Small intestine (tissue), 7 donors: ENCODE data around the gene MYO15B. TPM values are rescaled to one million over a fixed set of nuclear protein-coding genes. Genes with fewer than 3 reads are reported as not detected.
A peak's percentile ranks its signal among the peaks of the same experiment; 100 is the strongest.
"Not testable (repeated sequence)": the region's sequence is repeated elsewhere in the genome, so short reads cannot be mapped to it uniquely, and the experiment has no call there.

Source experiments
- DNase-seq, 2 donors: peaks; one replicate each; pipeline versions ENCODE4 v3.0.0 to v3.0.0-alpha.2; 2013
- FAIRE-seq: peaks from 2 replicates; lab custom pipeline; 2012; peaks lifted over from hg19 to GRCh38; lab: Jason Lieb, UNC
- H3K27ac ChIP-seq, 3 donors: one replicate each; pipeline ENCODE4 v1.5.1; 2013; ENCODE audit warnings: low read length in 2 of 3, mild to moderate bottlenecking in 2 of 3, control low read depth in 1 of 3, inconsistent platforms in 1 of 3, low read depth in 1 of 3, moderate library complexity in 1 of 3
- H3K27me3 ChIP-seq, 3 donors: one replicate each; pipeline ENCODE4 v1.6.1; 2013; ENCODE audit warnings: low read length in 3 of 3, inconsistent platforms in 1 of 3; ENCODE audit not compliant: control insufficient read depth in 3 of 3, insufficient read depth in 3 of 3
- H3K36me3 ChIP-seq, 3 donors: one replicate each; pipeline ENCODE4 v1.6.1; 2013; ENCODE audit warnings: low read length in 3 of 3, inconsistent platforms in 1 of 3, low read depth in 1 of 3, mild to moderate bottlenecking in 1 of 3, moderate library complexity in 1 of 3; ENCODE audit not compliant: control insufficient read depth in 3 of 3, insufficient read depth in 2 of 3
- H3K4me1 ChIP-seq, 3 donors: one replicate each; pipeline ENCODE4 v1.6.1; 2013; ENCODE audit warnings: low read length in 2 of 3, inconsistent platforms in 1 of 3, low read depth in 1 of 3, mild to moderate bottlenecking in 1 of 3, moderate library complexity in 1 of 3; ENCODE audit not compliant: control insufficient read depth in 3 of 3, insufficient read depth in 2 of 3
- H3K4me3 ChIP-seq, 3 donors: one replicate each; pipeline ENCODE4 v1.5.1; 2013; ENCODE audit warnings: low read length in 3 of 3, control low read depth in 1 of 3, inconsistent platforms in 1 of 3, low read depth in 1 of 3, mild to moderate bottlenecking in 1 of 3, moderate library complexity in 1 of 3
- H3K9me3 ChIP-seq, 2 donors: one replicate each; pipeline ENCODE4 v1.6.1; 2013; ENCODE audit warnings: low read depth in 1 of 2, low read length in 1 of 2; ENCODE audit not compliant: control insufficient read depth in 2 of 2, insufficient read depth in 1 of 2
- WGBS, 3 donors: extraction: QIAGEN DNeasy Blood & Tissue Kit; methylation state at CpG; one replicate each; pipeline ENCODE4 v1.1.7; 2013; 5-methylcytosine and 5-hydroxymethylcytosine counted together
- polyA plus RNA-seq, 4 donors: library from polyadenylated mRNA; stranded (reverse) in 3 of 4; unstranded in 1 of 4; fragments of 200-250 nt in 3 of 4; fragments of 120-200 nt in 1 of 4; gene quantifications; one replicate each; pipeline versions ENCODE4 v1.2.1 to v1.2.3, GENCODE V29; 2013
- donor health status: healthy with polysubstance abuse.
- donor health status: control.
- donor health status: control.
- donor health status: Bipolar disorder and iron deficiency.
- donor health status: healthy.

Gene MYO15B
- polyA plus RNA-seq, 4 donors = 279 to 3,618 (median 1,437) TPM

- no peak overlapping the region for H3K4me3 ChIP-seq
- WGBS, 3 donors = 71 to 82% (median 76%) methylated on average over 19 of the region's 19 CpGs
- no peaks in the 10 kb centered on the region for H3K9me3 ChIP-seq
- H3K4me1 ChIP-seq = peaks cover 0 to 79% (median 6%) of the 10 kb centered on the region in 3 donors
- peaks cover 0 to 76% (median 3%) of the 10 kb centered on the region in 3 donors for H3K36me3 ChIP-seq
- H3K27me3 ChIP-seq = no peaks in the 10 kb centered on the region
- DNase-seq (no peak), FAIRE-seq (no peak)
- peak overlapping the region in 2 of 3 donors; percentile 65 to 89 for H3K27ac ChIP-seq
Observed at GRCh38 chr17:75636381-75637142, 49.0 kb downstream of the MYO15B start.

GRCh38 chr17:75637143-75637538, 49.5 kb downstream of the MYO15B start:
- FAIRE-seq = no peak
- Histone ChIP-seq H3K27me3 (no peaks in the 10 kb centered on the region), H3K9me3 (no peaks in the 10 kb centered on the region), H3K4me1 (peaks cover 0 to 82% (median 6%) of the 10 kb centered on the region in 3 donors), H3K27ac (no peak overlapping the region), H3K36me3 (peaks cover 0 to 76% (median 3%) of the 10 kb centered on the region in 3 donors), H3K4me3 (no peak overlapping the region)
- 28 to 63% (median 57%) methylated on average over 10 to 13 of the region's 13 CpGs for WGBS, 3 donors
- DNase-seq = peak; percentile 23 to 59

GRCh38 chr17:75637551-75637950, 50.0 kb downstream of the MYO15B start:
- 67 to 80% (median 69%) methylated on average over 7 of the region's 7 CpGs for WGBS, 3 donors
- FAIRE-seq = no peak

GRCh38 chr17:75638039-75638438, 50.4 kb downstream of the MYO15B start:
- 91 to 96% (median 96%) methylated on average over 12 of the region's 12 CpGs for WGBS, 3 donors
- FAIRE-seq, H3K4me3 ChIP-seq, H3K9me3 ChIP-seq, H3K27ac ChIP-seq, DNase-seq, H3K27me3 ChIP-seq: not testable (repeated sequence)
- peaks cover 0 to 82% (median 9%) of the 10 kb centered on the region in 3 donors for H3K4me1 ChIP-seq
- peaks cover 0 to 74% (median 3%) of the 10 kb centered on the region in 3 donors for H3K36me3 ChIP-seq

More at GRCh38 chr17:75637551-75637950, 50.0 kb downstream of the MYO15B start:
- peaks cover 0 to 73% (median 3%) of the 10 kb centered on the region in 3 donors for H3K36me3 ChIP-seq
- no peak overlapping the region for H3K4me3 ChIP-seq
- no peak overlapping the region for H3K27ac ChIP-seq
- no peaks in the 10 kb centered on the region for H3K9me3 ChIP-seq
- H3K4me1 ChIP-seq = peaks cover 0 to 82% (median 7%) of the 10 kb centered on the region in 3 donors
- peak in 1 of 2 donors; percentile 11 for DNase-seq
- H3K27me3 ChIP-seq = no peaks in the 10 kb centered on the region

GRCh38 chr17:75638893-75639292, 51.3 kb downstream of the MYO15B start:
- Histone ChIP-seq H3K36me3 (peaks cover 0 to 83% (median 3%) of the 10 kb centered on the region in 3 donors), H3K4me3 (no peak overlapping the region), H3K27me3 (no peaks in the 10 kb centered on the region), H3K9me3 (no peaks in the 10 kb centered on the region), H3K27ac (no peak overlapping the region), H3K4me1 (peaks cover 0 to 79% (median 9%) of the 10 kb centered on the region in 3 donors)
- FAIRE-seq (no peak), DNase-seq (no peak)
- 90 to 95% (median 93%) methylated on average over 12 to 13 of the region's 13 CpGs for WGBS, 3 donors

- FAIRE-seq = no peak
- peaks cover 0 to 75% (median 9%) of the 10 kb centered on the region in 3 donors for H3K4me1 ChIP-seq
Observed at GRCh38 chr17:75639327-75639726, 51.7 kb downstream of the MYO15B start.

GRCh38 chr17:75639771-75640555, 52.4 kb downstream of the MYO15B start:
- Histone ChIP-seq H3K4me3 (no peak overlapping the region), H3K4me1 (peaks cover 0 to 72% (median 9%) of the 10 kb centered on the region in 3 donors), H3K27ac (peak overlapping the region in 1 of 3 donors; percentile 1), H3K9me3 (no peaks in the 10 kb centered on the region), H3K36me3 (peaks cover 0 to 77% (median 3%) of the 10 kb centered on the region in 3 donors), H3K27me3 (no peaks in the 10 kb centered on the region)
- DNase-seq (peak; percentile 69 to 71), FAIRE-seq (no peak)
- WGBS, 3 donors = 34 to 81% (median 57%) methylated on average over 30 of the region's 30 CpGs

More at GRCh38 chr17:75639327-75639726, 51.7 kb downstream of the MYO15B start:
- peaks cover 0 to 82% (median 3%) of the 10 kb centered on the region in 3 donors for H3K36me3 ChIP-seq
- 86 to 92% (median 91%) methylated on average over 1 to 3 of the region's 3 CpGs for WGBS, 3 donors
- H3K27me3 ChIP-seq = no peaks in the 10 kb centered on the region
- no peaks in the 10 kb centered on the region for H3K9me3 ChIP-seq
- peak in 1 of 2 donors; percentile 16 for DNase-seq
- no peak overlapping the region for H3K27ac ChIP-seq
- no peak overlapping the region for H3K4me3 ChIP-seq

- Histone ChIP-seq H3K4me1 (peaks cover 0 to 72% (median 11%) of the 10 kb centered on the region in 3 donors), H3K27me3 (no peaks in the 10 kb centered on the region), H3K4me3 (no peak overlapping the region), H3K9me3 (no peaks in the 10 kb centered on the region), H3K27ac (no peak overlapping the region), H3K36me3 (peaks cover 0 to 72% (median 3%) of the 10 kb centered on the region in 3 donors)
- no peak for DNase-seq
- WGBS, 3 donors = 89 to 92% (median 91%) methylated on average over 13 of the region's 13 CpGs
- no peak for FAIRE-seq
Observed at GRCh38 chr17:75640556-75641119, 53.0 kb downstream of the MYO15B start.
